ENCODE results near the gene PPM1D. TPM values are rescaled to one million over a fixed set of nuclear protein-coding genes. Genes with fewer than 3 reads are reported as not detected.
A peak's percentile ranks its signal among the peaks of the same experiment; 100 is the strongest.

Gene PPM1D
- total RNA-seq, 1 experiment from 2014 or later = 10.4 TPM

- ChIA-PET POLR2A (ENCODE audit: unreplicated experiment) (no interaction called here), CTCF (no interaction called here)
- no TSS peak for BruUV-seq (replicated peaks)
- no peaks in the 10 kb centered on the region for H3K27me3 ChIP-seq (ENCODE audit: insufficient read depth, low read depth)
- H3K9me2 ChIP-seq (ENCODE audit: insufficient read depth) = no peaks in the 10 kb centered on the region
- peaks cover 4% of the 10 kb centered on the region; the same call in 1 of the 2 replicates for H3K79me2 ChIP-seq (ENCODE audit: low read depth)
- no peaks in the 10 kb centered on the region for H4K20me1 ChIP-seq (ENCODE audit: insufficient read depth)
- H3F3A ChIP-seq (ENCODE audit: insufficient read depth, low read depth) = no peaks in the 10 kb centered on the region; the same call in 1 of the 2 replicates
- H3K4me2 ChIP-seq = no peak overlapping the region
- intact Hi-C loops (cut with micrococcal nuclease; ENCODE audit: unreplicated experiment) = no loop called here
- H3K27ac ChIP-seq = no peak overlapping the region
- no peak for DNase-seq
- no peak overlapping the region for H2AFZ ChIP-seq
- H3K4me3 ChIP-seq = no peak overlapping the region
- H3K36me3 ChIP-seq (ENCODE audit: low read depth) = no peaks in the 10 kb centered on the region
- H3K9me3 ChIP-seq (ENCODE audit: insufficient read depth, low read depth) = no peaks in the 10 kb centered on the region
- TF ChIP-seq CTCF (conservative IDR thresholded peaks at IDR 0.05) = no peak
- H3K4me1 ChIP-seq (replicated peaks; ENCODE audit: insufficient read depth) = no peaks in the 10 kb centered on the region
These were observed 59.2 kb downstream of the PPM1D start for GRCh38 chr17:60659156-60659555.

- no peak for DNase-seq
- Histone ChIP-seq H3K27me3 (ENCODE audit: insufficient read depth, low read depth) (no peaks in the 10 kb centered on the region), H3K9me3 (ENCODE audit: insufficient read depth, low read depth) (no peaks in the 10 kb centered on the region), H3F3A (ENCODE audit: insufficient read depth, low read depth) (no peaks in the 10 kb centered on the region; the same call in 1 of the 2 replicates), H3K4me1 (replicated peaks; ENCODE audit: insufficient read depth) (no peaks in the 10 kb centered on the region), H3K79me2 (ENCODE audit: low read depth) (no peaks in the 10 kb centered on the region), H3K9me2 (ENCODE audit: insufficient read depth) (no peaks in the 10 kb centered on the region), H3K4me3 (no peak overlapping the region), H3K27ac (no peak overlapping the region), H4K20me1 (ENCODE audit: insufficient read depth) (no peaks in the 10 kb centered on the region), H2AFZ (no peak overlapping the region), H3K4me2 (no peak overlapping the region), H3K36me3 (ENCODE audit: low read depth) (no peaks in the 10 kb centered on the region)
- CTCF ChIA-PET = interaction anchor here (0.6 kb wide), 1 partner anchor 12 kb away, joined by 4 read pairs; no protein-coding TSS in a partner anchor
- POLR2A ChIA-PET (ENCODE audit: unreplicated experiment) = no interaction called here
- no TSS peak for BruUV-seq (replicated peaks)
- no peak for TF ChIP-seq CTCF (conservative IDR thresholded peaks at IDR 0.05)
- intact Hi-C loops (cut with micrococcal nuclease; ENCODE audit: unreplicated experiment) = no loop called here
These were observed 61.5 kb downstream of the PPM1D start for GRCh38 chr17:60661489-60661888.

GRCh38 chr17:60664022-60664421, 64.0 kb downstream of the PPM1D start:
- H3K27me3 ChIP-seq (ENCODE audit: insufficient read depth, low read depth) = no peaks in the 10 kb centered on the region

More at GRCh38 chr17:60664022-60664421, 64.0 kb downstream of the PPM1D start:
- H3K27ac ChIP-seq = peak overlapping the region; percentile 33; the same call in 1 of the 2 replicates
- H3F3A ChIP-seq (ENCODE audit: insufficient read depth, low read depth) = no peaks in the 10 kb centered on the region
- no peak overlapping the region for H3K4me2 ChIP-seq
- H2AFZ ChIP-seq = no peak overlapping the region
- H3K4me1 ChIP-seq (replicated peaks; ENCODE audit: insufficient read depth) = no peaks in the 10 kb centered on the region
- H3K36me3 ChIP-seq (ENCODE audit: low read depth) = no peaks in the 10 kb centered on the region
- H3K9me3 ChIP-seq (ENCODE audit: insufficient read depth, low read depth) = no peaks in the 10 kb centered on the region
- H3K9me2 ChIP-seq (ENCODE audit: insufficient read depth) = no peaks in the 10 kb centered on the region
- no TSS peak for BruUV-seq (replicated peaks)
- no peaks in the 10 kb centered on the region for H3K79me2 ChIP-seq (ENCODE audit: low read depth)
- no peak overlapping the region for H3K4me3 ChIP-seq
- no peaks in the 10 kb centered on the region for H4K20me1 ChIP-seq (ENCODE audit: insufficient read depth)
- POLR2A ChIA-PET (ENCODE audit: unreplicated experiment) = no interaction called here
- CTCF ChIA-PET = no interaction called here
- DNase-seq = no peak
- intact Hi-C loops (cut with micrococcal nuclease; ENCODE audit: unreplicated experiment) = no loop called here
- TF ChIP-seq EZH2 (IDR thresholded peaks at IDR 0.05; ENCODE audit: low read depth) = no peak
- TF ChIP-seq CTCF (conservative IDR thresholded peaks at IDR 0.05) = no peak

Data from PC-9 (cell line).